ENCODE data around the gene ZNF17. TPM values are rescaled to one million over a fixed set of nuclear protein-coding genes. Genes with fewer than 3 reads are reported as not detected.

The ZNF17 gene
- total and polyA plus RNA-seq, 2 of the 8 experiments (the other 6 are each of a cell fraction or from before 2014, with no cell fraction given): 3.8 to 10.2 TPM

DNA sequence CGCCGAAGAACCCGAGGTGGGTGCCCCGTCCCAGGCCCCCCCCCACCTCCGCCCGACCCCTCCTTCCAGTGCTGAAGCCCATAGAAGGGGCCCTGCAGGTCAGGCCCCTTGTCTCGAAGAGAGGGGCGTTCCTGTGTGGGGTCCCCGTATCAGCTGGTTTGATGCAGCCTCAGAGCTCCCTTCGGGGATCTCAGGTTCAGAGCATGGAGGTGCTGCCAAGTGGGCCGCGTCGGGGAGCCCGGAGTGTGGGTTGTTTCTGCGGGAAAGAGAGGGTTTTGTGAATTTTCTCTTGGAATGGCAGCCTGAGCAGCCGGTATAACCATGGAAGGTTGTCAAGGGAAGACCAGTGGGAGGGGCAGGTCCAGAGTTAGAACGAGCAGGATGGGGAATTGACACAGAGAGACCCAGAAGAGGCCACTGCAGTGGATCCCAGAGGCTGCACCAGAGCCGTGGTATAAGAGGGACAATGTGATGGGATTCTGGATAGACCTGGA lies 47.2 kb upstream of the ZNF17 start:
- POLR2A ChIA-PET (ENCODE audit: partially characterized antibody): interaction anchor here (1.0 to 2.5 kb wide), 8 partner anchors 10 to 107 kb away, joined by 3 to 20 read pairs (median 4); partner anchors contain the start of genes ZNF304, ZNF460 and ZNF548
- TF ChIP-seq, protein P1, sequence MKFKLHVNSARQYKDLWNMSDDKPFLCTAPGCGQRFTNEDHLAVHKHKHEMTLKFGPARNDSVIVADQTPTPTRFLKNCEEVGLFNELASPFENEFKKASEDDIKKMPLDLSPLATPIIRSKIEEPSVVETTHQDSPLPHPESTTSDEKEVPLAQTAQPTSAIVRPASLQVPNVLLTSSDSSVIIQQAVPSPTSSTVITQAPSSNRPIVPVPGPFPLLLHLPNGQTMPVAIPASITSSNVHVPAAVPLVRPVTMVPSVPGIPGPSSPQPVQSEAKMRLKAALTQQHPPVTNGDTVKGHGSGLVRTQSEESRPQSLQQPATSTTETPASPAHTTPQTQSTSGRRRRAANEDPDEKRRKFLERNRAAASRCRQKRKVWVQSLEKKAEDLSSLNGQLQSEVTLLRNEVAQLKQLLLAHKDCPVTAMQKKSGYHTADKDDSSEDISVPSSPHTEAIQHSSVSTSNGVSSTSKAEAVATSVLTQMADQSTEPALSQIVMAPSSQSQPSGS (IDR thresholded peaks at IDR 0.05; ENCODE audit: low read length): no peak
- TF ChIP-seq SP1 (IDR thresholded peaks at IDR 0.05; ENCODE audit: low read depth, low read length): no peak
- TF ChIP-seq JUND (IDR thresholded peaks at IDR 0.05; ENCODE audit: low read length): no peak
- TF ChIP-seq TAF1 (IDR thresholded peaks at IDR 0.05; ENCODE audit: low read depth, low read length): no peak
- TF ChIP-seq, protein P2, sequence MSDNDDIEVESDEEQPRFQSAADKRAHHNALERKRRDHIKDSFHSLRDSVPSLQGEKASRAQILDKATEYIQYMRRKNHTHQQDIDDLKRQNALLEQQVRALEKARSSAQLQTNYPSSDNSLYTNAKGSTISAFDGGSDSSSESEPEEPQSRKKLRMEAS (IDR thresholded peaks at IDR 0.05): no peak
- TF ChIP-seq FOSL1 (IDR thresholded peaks at IDR 0.05; ENCODE audit: insufficient read depth, low read depth, low read length): no peak
- TF ChIP-seq SIRT6 (IDR thresholded peaks at IDR 0.05; ENCODE audit: low read length): no peak
- CTCF ChIA-PET (ENCODE audit: partially characterized antibody): no interaction called here
- Histone ChIP-seq H3K4me2 (ENCODE audit: insufficient read depth in 1 of 2, low read depth in 2 of 2, low read length in 2 of 2) (peak overlapping the region; percentile 69 to 77), H4K5ac (ENCODE audit: insufficient read length, low read depth, low read length) (no peak overlapping the region), H3K18ac (ENCODE audit: extremely low read depth, low read length) (no peak overlapping the region), H2AFZ (ENCODE audit: low read length) (no peak overlapping the region), H2BK15ac (ENCODE audit: low read length) (no peak overlapping the region), H3K4me3 (ENCODE audit: extremely low read depth in 1 of 4, insufficient read depth in 2 of 4, low read depth in 3 of 4, low read length in 4 of 4) (peak overlapping the region; percentile 58 to 67 (median 64)), H3K36me3 (ENCODE audit: control insufficient read depth in 2 of 4, insufficient read depth in 4 of 4, low read length in 3 of 4) (no peaks in the 10 kb centered on the region), H3K27ac (ENCODE audit: low read depth, low read length) (no peak overlapping the region), H3K79me2 (ENCODE audit: control insufficient read depth in 1 of 2, insufficient read depth in 2 of 2, low read length in 2 of 2) (peaks cover 0 to 7% of the 10 kb centered on the region in 2 experiments; a peak in 1 of 4 replicates), H3K4ac (replicated peaks; ENCODE audit: insufficient read length, low read depth, low read length) (no peak overlapping the region), H3K23me2 (ENCODE audit: low read depth, low read length) (peaks cover 9% of the 10 kb centered on the region), H3K14ac (ENCODE audit: insufficient read length) (no peak overlapping the region), H3K9me3 (ENCODE audit: insufficient read depth in 2 of 2, low read depth in 1 of 2, low read length in 1 of 2) (no peaks in the 10 kb centered on the region), H4K20me1 (replicated peaks in 1 of 2; ENCODE audit: control insufficient read depth in 1 of 2, insufficient read depth in 2 of 2, low read length in 2 of 2) (no peaks in the 10 kb centered on the region), H2AK5ac (ENCODE audit: low read depth, low read length) (no peak overlapping the region), H3K23ac (ENCODE audit: insufficient read length) (no peak overlapping the region), H3K56ac (replicated peaks; ENCODE audit: insufficient read length, low read depth, low read length) (no peak overlapping the region), H2BK120ac (replicated peaks; ENCODE audit: low read depth, low read length) (no peak overlapping the region), H3K79me1 (ENCODE audit: low read depth, low read length) (no peaks in the 10 kb centered on the region; the same call in 1 of the 2 replicates), H4K91ac (replicated peaks; ENCODE audit: insufficient read length, low read length) (no peak overlapping the region), H4K8ac (ENCODE audit: extremely low read depth, insufficient read depth, low read length) (no peak overlapping the region), H3K27me3 (replicated peaks in 1 of 4; ENCODE audit: control insufficient read depth in 3 of 4, extremely low read depth in 1 of 4, insufficient read depth in 3 of 4, low read length in 3 of 4) (no peaks in the 10 kb centered on the region), H2BK12ac (ENCODE audit: low read depth, low read length) (no peak overlapping the region), H2BK20ac (ENCODE audit: low read length) (no peak overlapping the region), H3K4me1 (replicated peaks in 1 of 4; ENCODE audit: control insufficient read depth in 3 of 4, insufficient read depth in 4 of 4, low read length in 3 of 4) (peaks cover 0 to 2% (median 1%) of the 10 kb centered on the region in 4 experiments; a peak in 2 of 7 replicates), H3K9ac (replicated peaks in 1 of 4; ENCODE audit: extremely low read depth in 1 of 4, low read depth in 3 of 4, low read length in 3 of 4) (peak overlapping the region; percentile 15 to 74 (median 34); a peak in 5 of 7 replicates), H2BK5ac (ENCODE audit: low read depth, low read length) (no peak overlapping the region)
- 15% methylated on average over 11 of the region's 18 CpGs; no CpG with 5 or more reads in 1 of the 2 experiments for WGBS, 2 experiments (ENCODE audit: extremely low coverage in 1 of 2, insufficient coverage in 1 of 2, insufficient read length in 1 of 2, insufficient replicate concordance in 2 of 2, low coverage in 1 of 2, low lambda C conversion rate in 2 of 2, missing lambda C conversion rate in 1 of 2)
- DNase-seq (ENCODE audit: low read depth in 1 of 2, low spot score in 2 of 2) (no peak), FAIRE-seq (no peak)
